Hippocampal formation (tissue), 2 donors: ENCODE data around the gene EZR.

Experiments
- DNase-seq, 2 donors: peaks; one replicate each; lab custom pipeline; 2025; lab: John Stamatoyannopoulos, UW

Gene EZR

DNA sequence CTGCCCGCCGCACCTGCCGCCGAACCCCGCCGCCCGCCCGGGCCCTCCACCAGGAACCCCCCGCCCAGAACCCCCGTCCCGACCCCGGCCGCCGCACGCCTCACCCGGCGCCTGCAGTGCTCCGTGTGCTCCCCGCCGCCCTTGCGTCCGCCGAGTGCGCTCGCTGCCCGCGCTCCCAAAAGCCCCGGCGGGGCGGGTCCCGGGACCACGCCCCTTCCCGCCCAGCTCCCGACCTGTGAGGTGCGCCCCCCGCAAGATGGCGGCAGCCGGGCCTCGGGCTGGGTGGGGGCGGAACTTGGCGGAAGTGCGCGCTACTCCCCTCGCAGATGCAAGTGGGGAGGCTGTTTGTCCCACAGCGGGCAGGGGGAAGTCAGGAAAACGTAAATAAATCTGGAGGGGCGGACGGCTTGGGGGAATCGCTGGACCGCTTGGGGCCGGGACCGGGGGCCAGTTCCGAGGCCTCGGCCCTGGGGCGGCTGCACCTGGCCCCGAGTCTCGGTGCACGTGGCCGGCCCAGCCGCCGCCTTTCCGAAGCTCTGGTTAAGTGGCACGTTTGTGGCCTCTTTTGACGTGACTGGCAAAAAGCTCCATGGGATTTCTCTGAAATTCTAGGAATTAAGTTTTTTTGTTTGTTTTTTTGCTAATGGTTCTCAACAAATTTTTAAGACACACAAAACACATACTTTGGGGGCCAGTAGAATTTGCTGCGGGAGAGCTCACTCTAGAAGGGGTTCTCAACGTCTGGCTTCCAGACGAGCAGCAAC lies at the start of gene EZR:
Gene EZR (minus strand): TSS at position 156 of the 764 bp plus-strand sequence. CDS start 1,275 bp downstream, outside the sequence.
- no peak for DNase-seq

GRCh38 chr6:158868122-158868480 lies 48.9 kb upstream of the EZR start:
- no peak for DNase-seq

- DNase-seq = no peak
Measured at GRCh38 chr6:158867381-158868121, 48.4 kb upstream of the EZR start.

DNA sequence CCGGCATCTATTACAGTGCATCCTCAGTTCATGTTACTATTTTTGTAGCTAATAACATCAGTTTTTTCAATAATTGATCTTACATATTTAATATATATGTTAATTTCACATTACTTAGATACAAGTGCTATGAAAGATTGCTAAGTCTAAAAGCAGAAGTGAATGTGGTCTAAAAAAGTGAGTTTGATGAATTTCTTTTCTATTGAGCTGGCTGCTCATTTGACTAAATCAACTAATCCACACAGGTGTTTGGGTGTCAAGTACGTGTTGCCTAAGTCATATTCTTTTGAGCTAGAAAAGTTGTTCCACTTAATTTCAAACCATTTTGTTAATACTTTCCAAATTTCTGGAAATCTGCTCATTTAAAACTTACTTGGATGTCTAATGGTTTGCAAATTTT lies 46.6 kb upstream of the EZR start:
- no peak for DNase-seq

GRCh38 chr6:158863646-158864045 lies 44.5 kb upstream of the EZR start:
- no peak for DNase-seq

GRCh38 chr6:158861686-158862381 lies 42.7 kb upstream of the EZR start:
- no peak for DNase-seq

DNA sequence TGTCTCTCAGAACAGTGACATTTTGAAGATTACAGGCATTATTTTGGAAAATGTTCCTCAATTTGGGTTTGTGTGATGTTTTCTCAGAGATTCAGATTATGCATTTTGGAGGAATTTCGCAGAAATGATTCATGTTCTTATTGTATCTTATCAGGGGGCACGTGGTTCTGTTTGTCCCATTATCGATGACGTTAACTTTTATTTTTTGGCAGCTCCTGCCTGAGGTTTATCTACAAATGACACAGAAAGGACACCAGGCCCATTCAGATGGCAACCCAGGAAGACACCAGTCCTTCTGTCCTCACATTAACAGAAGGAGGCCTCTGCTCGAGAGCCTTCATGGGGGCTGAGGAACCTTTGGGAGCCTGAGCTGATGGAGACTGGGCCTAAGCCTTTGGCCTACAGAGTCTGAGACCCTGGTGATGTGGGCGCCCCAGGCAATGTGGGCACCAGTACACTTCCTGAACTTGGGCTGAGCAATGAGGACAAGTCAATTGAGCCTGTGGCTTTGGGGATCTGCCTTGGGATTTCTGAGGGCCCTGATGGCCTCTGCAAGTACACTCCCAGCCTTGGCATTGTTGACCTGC lies 41.2 kb upstream of the EZR start:
- DNase-seq = no peak

GRCh38 chr6:158856261-158856660 lies 37.1 kb upstream of the EZR start:
- DNase-seq = no peak

DNA sequence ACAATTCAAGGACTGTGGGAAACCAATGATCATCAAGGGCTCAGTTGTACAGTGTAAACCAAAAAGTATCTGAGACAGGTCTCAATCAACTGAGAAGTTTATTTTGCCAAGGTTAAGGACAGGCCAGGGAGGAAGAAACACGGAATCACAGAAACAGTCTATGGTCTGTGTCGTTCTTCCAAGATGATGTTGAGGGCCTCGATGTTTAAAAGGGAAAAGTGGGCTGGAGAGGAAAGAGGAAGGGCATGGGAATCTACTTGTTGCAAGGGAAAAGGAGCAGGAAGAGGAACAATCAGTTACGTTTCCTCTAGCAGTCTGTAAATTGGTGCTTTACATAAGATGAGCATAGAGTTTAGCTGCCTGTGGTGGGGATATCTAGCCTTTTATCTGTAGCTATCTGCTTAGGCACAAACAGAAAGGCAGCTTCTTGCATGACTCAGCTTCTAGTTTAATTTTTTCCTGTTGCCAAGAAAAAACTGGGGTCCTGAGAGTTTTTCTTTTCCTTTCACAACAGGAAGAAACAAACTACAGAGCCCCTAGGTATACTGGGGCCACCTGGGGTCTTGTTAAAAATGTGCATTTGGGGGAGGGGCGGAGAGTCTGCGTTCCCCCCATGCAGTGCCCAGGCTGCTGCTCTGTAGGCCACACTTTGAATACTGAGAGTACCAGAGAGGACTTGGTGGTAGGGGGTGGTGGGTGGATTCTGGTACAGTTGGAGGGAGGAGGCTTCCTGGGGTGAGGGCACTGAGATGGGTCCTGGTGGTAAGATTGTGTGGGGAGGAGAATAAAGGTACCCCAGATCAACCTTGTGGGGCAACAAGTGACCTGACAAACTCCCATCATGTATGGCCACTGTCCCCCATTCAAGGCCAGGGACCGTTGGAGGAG lies 35.3 kb upstream of the EZR start:
- DNase-seq = no peak

DNA sequence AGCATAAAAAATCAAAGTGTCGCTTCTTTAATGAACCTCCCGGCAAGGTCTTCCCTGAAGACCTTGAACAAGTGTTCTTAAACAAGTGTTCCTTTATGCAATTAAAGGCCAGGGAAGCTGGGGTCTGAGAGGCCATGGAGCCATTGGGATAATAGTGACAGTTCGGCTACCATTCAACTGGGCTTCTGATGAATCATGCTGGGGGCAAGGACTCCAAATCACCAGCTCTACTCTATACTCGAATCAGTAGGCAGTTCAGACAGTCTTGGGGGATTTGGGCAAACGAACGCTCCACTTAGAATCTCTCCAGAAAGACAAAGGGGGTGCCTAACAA lies 34.7 kb upstream of the EZR start:
- DNase-seq = no peak

DNA sequence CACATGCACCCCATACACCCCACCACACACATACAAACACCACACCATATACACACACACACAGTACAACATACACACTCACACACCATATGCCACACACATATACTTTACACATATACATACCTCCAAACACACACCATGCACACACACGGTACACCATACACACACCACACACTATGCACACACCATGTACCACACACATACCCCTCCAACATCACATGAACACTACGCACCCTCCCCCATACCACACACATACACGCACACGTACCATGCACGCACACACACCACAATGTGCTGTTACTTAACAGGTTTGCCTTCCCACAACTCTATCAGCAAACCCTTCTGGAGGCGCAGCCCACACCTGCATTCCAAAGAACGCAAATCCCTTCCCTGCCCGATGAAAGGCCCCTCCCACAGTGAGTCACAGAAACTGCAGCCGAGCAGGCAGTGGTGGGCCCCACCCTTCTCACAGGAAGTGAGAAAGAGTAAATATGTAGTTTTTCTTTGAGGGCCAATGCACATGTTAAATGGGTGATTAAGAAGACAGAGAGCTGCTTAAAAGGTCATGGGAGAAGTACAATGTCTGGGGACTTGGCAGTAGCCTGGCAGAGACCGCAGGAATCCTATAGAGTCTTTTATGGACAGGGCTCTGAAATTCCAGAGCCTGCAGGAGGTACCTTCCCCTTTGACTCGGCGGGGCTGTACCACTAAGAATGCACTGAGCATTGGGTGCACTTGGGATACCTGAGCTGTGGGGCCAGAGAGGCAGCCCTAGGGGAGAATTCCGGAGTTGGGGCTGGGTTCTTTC lies 34.1 kb upstream of the EZR start:
- no peak for DNase-seq

- no peak for DNase-seq
Measured at GRCh38 chr6:158852312-158853071, 33.3 kb upstream of the EZR start.

DNA sequence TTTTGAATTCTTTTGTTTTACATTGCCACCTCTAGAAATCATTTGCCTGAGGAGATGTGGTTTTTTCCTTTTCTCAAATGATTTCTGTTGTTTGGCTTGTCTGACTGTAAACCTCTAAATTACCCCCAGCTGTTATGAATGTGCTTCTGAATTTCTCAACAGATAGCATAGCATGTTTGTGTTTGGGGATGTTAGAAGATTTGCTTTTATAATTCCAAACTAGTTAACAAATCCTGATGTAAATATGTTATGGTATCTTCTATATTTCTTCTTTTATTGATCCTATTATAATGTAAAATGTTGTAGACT lies 31.6 kb upstream of the EZR start:
- no peak for DNase-seq

GRCh38 chr6:158849899-158850806 lies 31.0 kb upstream of the EZR start:
- peak in 1 of 2 donors; percentile 7 for DNase-seq

GRCh38 chr6:158848490-158848895 lies 29.3 kb upstream of the EZR start:
- DNase-seq = no peak

DNA sequence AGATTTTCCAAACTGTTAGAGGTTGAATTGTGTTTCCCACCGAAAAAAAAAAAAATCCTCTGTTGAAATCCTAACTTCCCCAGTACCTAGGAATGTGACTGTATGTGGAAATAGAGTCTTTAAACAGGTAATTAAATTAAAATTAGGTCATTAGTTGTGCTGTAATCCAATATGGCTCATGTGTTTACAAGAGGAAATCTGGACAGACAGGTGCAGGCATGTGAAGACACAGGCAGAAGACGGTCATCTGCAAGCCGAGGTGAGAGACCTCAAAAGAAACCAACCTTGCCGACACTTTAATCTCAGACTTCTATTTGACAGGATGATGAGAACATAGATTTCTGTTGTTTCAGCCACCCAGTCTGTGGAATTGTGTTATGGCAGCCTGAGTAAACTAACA lies 28.6 kb upstream of the EZR start:
- no peak for DNase-seq

GRCh38 chr6:158847012-158847529 lies 27.9 kb upstream of the EZR start:
- DNase-seq = no peak

GRCh38 chr6:158843751-158844683 lies 24.8 kb upstream of the EZR start:
- no peak for DNase-seq
